GM12878 (cell line): ENCODE measurements around the gene CD68. TPM values are rescaled to one million over a fixed set of nuclear protein-coding genes. Genes with fewer than 3 reads are reported as not detected.

Experiments
- ATAC-seq: fragments of 200-7000 bp; cut with Tn5 transposase; 3 replicates; pipeline ENCODE4 v1.9.1; 2020; ENCODE audit warnings: mild to moderate bottlenecking, moderate library complexity
- BruUV-seq: library from RNA; stranded (reverse); fragments of 400-500 nt; replicated peaks from 2 replicates; lab custom pipeline; 2021; lab: Mats Ljungman, UMichigan
- CTCF ChIA-PET: fragments of 300-600 bp; sonication (Branson Sonifier 250); formaldehyde crosslinking; extraction: SDS; loops from one replicate; lab custom pipeline; 2021; ENCODE audit warnings: inconsistent platforms; lab: Yijun Ruan, JAX
- POLR2A ChIA-PET: fragments of 350-600 bp; formaldehyde crosslinking; extraction: SDS; loops from one replicate; lab custom pipeline; 2021; ENCODE audit warnings: inconsistent platforms; lab: Charles Lee
- RAD21 ChIA-PET: fragments of 300-600 bp; sonication (Branson Sonifier 250); formaldehyde crosslinking; loops from one replicate; lab custom pipeline; 2023; ENCODE audit warnings: antibody characterized with exemption; ENCODE audit not compliant: unreplicated experiment; lab: Charles Lee
- SMC1A ChIA-PET: fragments of 300-600 bp; sonication (Branson Sonifier 250); formaldehyde crosslinking; loops from one replicate; lab custom pipeline; 2023; ENCODE audit not compliant: unreplicated experiment, uncharacterized antibody; lab: Charles Lee
- DNase-seq: peaks from one replicate; pipeline ENCODE4 v3.0.0-alpha.2; 2011; ENCODE audit warnings: low read depth, low spot score
- FAIRE-seq: peaks from 3 replicates; lab custom pipeline; 2011; peaks lifted over from hg19 to GRCh38; lab: Jason Lieb, UNC
- H2AFZ ChIP-seq: 2 replicates; pipeline ENCODE4 v1.6.0; 2011; ENCODE audit warnings: low read depth, low read length, control low read depth; ENCODE audit not compliant: control insufficient read depth
- H3K27ac ChIP-seq: 2 replicates; pipeline ENCODE4 v1.5.1; 2011; ENCODE audit warnings: control low read depth; ENCODE audit not compliant: control insufficient read depth, insufficient read depth
- H3K27me3 ChIP-seq, 2 experiments: replicated peaks in 1 of 2; 2 replicates each; pipeline versions ENCODE4 v1.6.0 to v1.6.1; 2011; ENCODE audit warnings: low read length in 1 of 2; ENCODE audit not compliant: control insufficient read depth in 2 of 2, insufficient read depth in 2 of 2
- H3K36me3 ChIP-seq, 2 experiments: 2 replicates each; pipeline ENCODE4 v1.5.1; 2011; ENCODE audit warnings: low read length in 1 of 2; ENCODE audit not compliant: control insufficient read depth in 2 of 2, insufficient read depth in 2 of 2
- H3K4me1 ChIP-seq: 2 replicates; pipeline ENCODE4 v1.6.1; 2011; ENCODE audit warnings: mild to moderate bottlenecking, low read length, moderate library complexity, mixed read lengths; ENCODE audit not compliant: control insufficient read depth, insufficient read depth
- H3K4me2 ChIP-seq: 2 replicates; pipeline ENCODE4 v1.6.0; 2011; ENCODE audit warnings: control low read depth; ENCODE audit not compliant: control insufficient read depth, insufficient read depth
- H3K4me3 ChIP-seq: fragments of 200-600 bp; sonication (generic); 2 replicates; pipeline ENCODE4 v1.5.1; 2016
- H3K79me2 ChIP-seq: 2 replicates; pipeline ENCODE4 v1.6.0; 2011; ENCODE audit warnings: low read length; ENCODE audit not compliant: control insufficient read depth, insufficient read depth
- H3K9ac ChIP-seq: 2 replicates; pipeline ENCODE4 v1.8.0; 2011; ENCODE audit warnings: low read length, control low read depth, mixed read lengths; ENCODE audit not compliant: control insufficient read depth, insufficient read depth
- H3K9me3 ChIP-seq: replicated peaks from 3 replicates; pipeline ENCODE4 v1.5.1; 2011; ENCODE audit warnings: mild to moderate bottlenecking, low read length; ENCODE audit not compliant: control insufficient read depth, insufficient read depth
- H4K20me1 ChIP-seq: 2 replicates; pipeline ENCODE4 v1.6.0; 2011; ENCODE audit not compliant: control insufficient read depth, insufficient read depth
- EGR1 ChIP-seq, 2 experiments: IDR thresholded peaks; 1 replicate in 1 of 2; 2 replicates in 1 of 2; pipeline ENCODE4 v1.6.1; 2011 to 2012; ENCODE audit warnings: low read depth in 2 of 2, low read length in 2 of 2, borderline replicate concordance in 1 of 2, mild to moderate bottlenecking in 1 of 2, moderate library complexity in 1 of 2
- NRF1 ChIP-seq: conservative IDR thresholded peaks from 2 replicates; pipeline ENCODE4 v1.6.1; 2011; ENCODE audit warnings: mild to moderate bottlenecking, low read depth, low read length, improper control_type of control experiment
- POLR2AphosphoS5 ChIP-seq: IDR thresholded peaks from 2 replicates; pipeline ENCODE4 v1.6.1; 2011; ENCODE audit warnings: mild to moderate bottlenecking, low read length, inconsistent platforms
- POU2F2 ChIP-seq: IDR thresholded peaks from 3 replicates; pipeline ENCODE4 v1.6.1; 2011; ENCODE audit warnings: low read depth, mild to moderate bottlenecking, low read length, borderline replicate concordance
- RB1 ChIP-seq: fragments of 450-650 bp; formaldehyde crosslinking; IDR thresholded peaks from 2 replicates; pipeline ENCODE4 v1.6.1; 2017; ENCODE audit warnings: mild to moderate bottlenecking, borderline replicate concordance
- RCOR1 ChIP-seq: conservative IDR thresholded peaks from 2 replicates; pipeline ENCODE4 v1.6.1; 2012; ENCODE audit warnings: low read depth, low read length, improper control_type of control experiment
- RUNX3 ChIP-seq: IDR thresholded peaks from 2 replicates; pipeline ENCODE4 v1.6.1; 2012; ENCODE audit warnings: low read length, inconsistent platforms
- SIX5 ChIP-seq: IDR thresholded peaks from 2 replicates; pipeline ENCODE4 v1.6.1; 2011; ENCODE audit warnings: mild to moderate bottlenecking, low read depth, low read length, moderate library complexity; ENCODE audit not compliant: severe bottlenecking
- SMARCA5 ChIP-seq: fragments of 450-650 bp; IDR thresholded peaks from 2 replicates; pipeline ENCODE4 v1.6.1; 2017; ENCODE audit warnings: mild to moderate bottlenecking
- YY1 ChIP-seq: IDR thresholded peaks from 2 replicates; pipeline ENCODE4 v1.6.1; 2011; ENCODE audit warnings: low read depth, mild to moderate bottlenecking, low read length
- ZBTB40 ChIP-seq: fragments of 450-650 bp; IDR thresholded peaks from 2 replicates; pipeline ENCODE4 v1.6.1; 2016; ENCODE audit warnings: mild to moderate bottlenecking, moderate library complexity, borderline replicate concordance
- ZNF207 ChIP-seq: fragments of 450-650 bp; IDR thresholded peaks from 2 replicates; pipeline ENCODE4 v1.6.1; 2014; ENCODE audit warnings: antibody characterized with exemption, mild to moderate bottlenecking, borderline replicate concordance
- ZNF384 ChIP-seq: IDR thresholded peaks from 2 replicates; pipeline ENCODE4 v1.6.1; 2012; ENCODE audit warnings: low read depth, mild to moderate bottlenecking, low read length, improper control_type of control experiment, borderline replicate concordance
- WGBS: methylation state at CpG from one replicate; pipeline ENCODE4 v1.1.6; 2016; ENCODE audit warnings: low lambda C conversion rate; ENCODE audit not compliant: insufficient replicate concordance, insufficient coverage; ENCODE audit errors: missing lambda C conversion rate; 5-methylcytosine and 5-hydroxymethylcytosine counted together
- in situ Hi-C: fragments of 300-500 bp; cut with MboI; formaldehyde crosslinking; loops from 9 replicates; pipeline ENCODE4 v1.14.3; 2018; ENCODE audit warnings: mixed read lengths
- intact Hi-C: fragments of 100-400 bp; cut with micrococcal nuclease; formaldehyde crosslinking; loops from one replicate; pipeline ENCODE4 v1.14.2; 2022; ENCODE audit not compliant: unreplicated experiment
- polyA plus RNA-seq, 11 experiments: library from polyadenylated mRNA; depleted of rRNA in 4 of 11; unstranded in 6 of 11; stranded (reverse) in 5 of 11; fragments of >200 nt; fragmentation: Nextera tagmentation in 4 of 11; fragmentation: Illumina TruSeq in 1 of 11; extraction: Ambion mirVana in 4 of 11; extraction: Trizol in 1 of 11; gene quantifications; 1 replicate in 1 of 11; 2 replicates in 10 of 11; pipeline versions ENCODE4 v1.2.1 to v1.2.3, GENCODE V29; 2011 to 2016; ENCODE audit warnings: inconsistent platforms in 2 of 11, missing spikeins in 2 of 11, low read depth in 1 of 11
- total RNA-seq, 4 experiments: library from RNA; depleted of rRNA in 3 of 4; stranded (reverse); fragments of >200 nt in 3 of 4; fragmentation: Illumina TruSeq in 1 of 4; extraction: Trizol in 1 of 4; gene quantifications; 2 replicates each; pipeline versions ENCODE4 v1.2.1 to v1.2.3, GENCODE V29; 2013 to 2021
- TF ChIP-seq, protein P1 (sequence below): fragments of 450-650 bp; IDR thresholded peaks from 2 replicates; pipeline ENCODE4 v1.6.1; 2017; ENCODE audit warnings: borderline replicate concordance
- TF ChIP-seq, protein P2 (sequence below): fragments of 450-650 bp; IDR thresholded peaks from 2 replicates; pipeline ENCODE4 v1.6.1; 2017; ENCODE audit warnings: low read depth, mild to moderate bottlenecking, moderate library complexity

Gene CD68
- total and polyA plus RNA-seq, 10 of the 15 experiments (the other 5 are each of a cell fraction or from before 2014, with no cell fraction given): 2.6 to 6.9 (median 3.8) TPM

DNA sequence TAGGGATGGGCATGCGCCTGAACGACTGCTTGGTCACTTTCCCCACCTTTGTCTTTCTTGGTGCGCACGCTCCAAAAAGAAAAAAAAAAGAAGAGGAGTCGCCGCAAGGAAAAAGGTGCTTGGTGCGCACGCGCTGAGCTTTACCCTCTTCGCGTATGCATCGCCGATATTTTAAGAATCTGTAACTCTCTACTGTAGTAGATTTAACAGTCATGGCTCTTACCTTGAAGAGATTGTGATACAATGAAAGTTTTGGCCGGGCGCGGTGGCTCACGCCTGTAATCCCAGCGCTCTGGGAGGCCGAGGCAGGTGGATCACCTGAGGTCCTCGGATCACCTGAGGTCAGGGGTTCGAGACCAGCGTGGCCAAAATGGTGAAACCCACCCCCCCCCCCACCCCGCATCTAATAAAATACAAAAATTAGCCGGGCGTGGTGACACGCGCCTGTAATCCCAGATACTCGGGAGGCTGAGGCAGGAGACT, 35.9 kb downstream of the CD68 start:
- SMC1A ChIA-PET: interaction anchor here (1.0 kb wide), 1 partner anchor 12 kb away, joined by 5 read pairs; the partner anchor contains the start of gene SAT2
- RAD21 ChIA-PET: interaction anchor here (1.2 to 2.4 kb wide), 5 partner anchors 12 to 179 kb away, joined by 3 to 21 read pairs (median 9); partner anchors contain the start of genes CD68, MPDU1, SAT2 and TMEM102
- TF ChIP-seq SMARCA5: 0 out of 2 replicates have a peak, but pooled peaks have one; percentile 19
- TF ChIP-seq, protein P1, sequence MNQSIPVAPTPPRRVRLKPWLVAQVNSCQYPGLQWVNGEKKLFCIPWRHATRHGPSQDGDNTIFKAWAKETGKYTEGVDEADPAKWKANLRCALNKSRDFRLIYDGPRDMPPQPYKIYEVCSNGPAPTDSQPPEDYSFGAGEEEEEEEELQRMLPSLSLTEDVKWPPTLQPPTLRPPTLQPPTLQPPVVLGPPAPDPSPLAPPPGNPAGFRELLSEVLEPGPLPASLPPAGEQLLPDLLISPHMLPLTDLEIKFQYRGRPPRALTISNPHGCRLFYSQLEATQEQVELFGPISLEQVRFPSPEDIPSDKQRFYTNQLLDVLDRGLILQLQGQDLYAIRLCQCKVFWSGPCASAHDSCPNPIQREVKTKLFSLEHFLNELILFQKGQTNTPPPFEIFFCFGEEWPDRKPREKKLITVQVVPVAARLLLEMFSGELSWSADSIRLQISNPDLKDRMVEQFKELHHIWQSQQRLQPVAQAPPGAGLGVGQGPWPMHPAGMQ: no peak
- 0 out of 2 replicates have a peak, but pooled peaks have one; percentile 4 for TF ChIP-seq RUNX3
- peak; percentile 79 for TF ChIP-seq NRF1
- peak; percentile 68 for TF ChIP-seq ZNF207
- TF ChIP-seq YY1: peak; percentile 14; the same call in 1 of the 2 replicates
- peak; percentile 56; the same call in 1 of the 3 replicates for TF ChIP-seq POU2F2
- no peak for TF ChIP-seq SIX5
- no peak for TF ChIP-seq EGR1 (IDR thresholded peaks at IDR 0.05; ENCODE audit: borderline replicate concordance in 1 of 2, low read depth in 2 of 2, low read length in 2 of 2)
- TF ChIP-seq RCOR1: no peak
- TF ChIP-seq ZBTB40: no peak
- TF ChIP-seq POLR2AphosphoS5: peak; percentile 37; the same call in 1 of the 2 replicates
- TF ChIP-seq ZNF384: peak; percentile 99
- peak; percentile 19; the same call in 1 of the 2 replicates for TF ChIP-seq RB1
- TF ChIP-seq, protein P2, sequence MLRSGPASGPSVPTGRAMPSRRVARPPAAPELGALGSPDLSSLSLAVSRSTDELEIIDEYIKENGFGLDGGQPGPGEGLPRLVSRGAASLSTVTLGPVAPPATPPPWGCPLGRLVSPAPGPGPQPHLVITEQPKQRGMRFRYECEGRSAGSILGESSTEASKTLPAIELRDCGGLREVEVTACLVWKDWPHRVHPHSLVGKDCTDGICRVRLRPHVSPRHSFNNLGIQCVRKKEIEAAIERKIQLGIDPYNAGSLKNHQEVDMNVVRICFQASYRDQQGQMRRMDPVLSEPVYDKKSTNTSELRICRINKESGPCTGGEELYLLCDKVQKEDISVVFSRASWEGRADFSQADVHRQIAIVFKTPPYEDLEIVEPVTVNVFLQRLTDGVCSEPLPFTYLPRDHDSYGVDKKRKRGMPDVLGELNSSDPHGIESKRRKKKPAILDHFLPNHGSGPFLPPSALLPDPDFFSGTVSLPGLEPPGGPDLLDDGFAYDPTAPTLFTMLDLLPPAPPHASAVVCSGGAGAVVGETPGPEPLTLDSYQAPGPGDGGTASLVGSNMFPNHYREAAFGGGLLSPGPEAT: 0 out of 2 replicates have a peak, but pooled peaks have one; percentile 40

More for the DNA sequence above, 35.9 kb downstream of the CD68 start:
- Histone ChIP-seq H3K27ac (peak overlapping the region; percentile 16), H3K27me3 (no peaks in the 10 kb centered on the region), H4K20me1 (no peaks in the 10 kb centered on the region; the same call in 1 of the 2 replicates), H3K9me3 (no peaks in the 10 kb centered on the region), H3K4me2 (peak overlapping the region; percentile 28), H3K9ac (peak overlapping the region; percentile 6; the same call in 1 of the 2 replicates), H3K4me1 (peaks cover 4% of the 10 kb centered on the region; the same call in 1 of the 2 replicates), H3K4me3 (peak overlapping the region; percentile 61; the same call in 1 of the 2 replicates), H3K79me2 (peaks cover 29% of the 10 kb centered on the region), H3K36me3 (peaks cover 0 to 1% of the 10 kb centered on the region in 2 experiments; a peak in 1 of 4 replicates), H2AFZ (peak overlapping the region; percentile 25)
- no peak for DNase-seq
- no peak for ATAC-seq
- intact Hi-C loops (loop anchor here (5.0 kb wide), 1 partner anchor 33 kb away; the partner anchor contains the start of gene MPDU1), in situ Hi-C loops (no loop called here)
- no peak for FAIRE-seq
- ChIA-PET POLR2A (interaction anchor here (0.6 to 3.6 kb wide), 13 partner anchors 12 to 279 kb away, joined by 3 to 35 read pairs (median 3); partner anchors contain the start of genes ACAP1, ATP1B2, CD68 and MPDU1), CTCF (interaction anchor here (0.6 to 2.8 kb wide), 14 partner anchors 8 to 375 kb away, joined by 3 to 22 read pairs (median 4); partner anchors contain the start of genes SAT2, TP53 and WRAP53)
- BruUV-seq: no TSS peak
- WGBS: 5% methylated on average over 27 of the region's 28 CpGs
